Progenitor cell of endocrine pancreas (in vitro differentiated cells): ENCODE measurements around the gene RAMAC. TPM values are rescaled to one million over a fixed set of nuclear protein-coding genes. Genes with fewer than 3 reads are reported as not detected.
A peak's percentile ranks its signal among the peaks of the same experiment; 100 is the strongest.

ENCODE experiments used
- DNase-seq: peaks from one replicate; pipeline ENCODE4 v3.0.0; 2021; ENCODE audit warnings: low spot score; ENCODE audit not compliant: unreplicated experiment
- H3K27ac Mint-ChIP-seq: 2 replicates; pipeline ENCODE4 v1.8.0; 2021; ENCODE audit warnings: mild to moderate bottlenecking, moderate library complexity, mixed read lengths
- H3K27me3 Mint-ChIP-seq: 2 replicates; pipeline ENCODE4 v1.8.0; 2021; ENCODE audit warnings: mixed read lengths
- H3K36me3 Mint-ChIP-seq: 2 replicates; pipeline ENCODE4 v1.8.0; 2022; ENCODE audit warnings: mixed read lengths; ENCODE audit not compliant: insufficient read depth
- H3K4me1 Mint-ChIP-seq: 2 replicates; pipeline ENCODE4 v1.8.0; 2021; ENCODE audit warnings: low read depth, mixed read lengths
- H3K4me3 Mint-ChIP-seq: 2 replicates; pipeline ENCODE4 v1.8.0; 2021; ENCODE audit warnings: low read depth, mild to moderate bottlenecking, moderate library complexity, mixed read lengths
- H3K9me3 Mint-ChIP-seq: 2 replicates; pipeline ENCODE4 v1.8.0; 2021; ENCODE audit warnings: low read depth, mixed read lengths
- total RNA-seq: library from RNA; stranded (reverse); gene quantifications from 2 replicates; pipeline ENCODE4 v1.2.1, GENCODE V29; 2021
- TF ChIP-seq, protein P1 (sequence below): fragments of 200-600 bp; sonication (generic); IDR thresholded peaks from one replicate; pipeline ENCODE4 v1.5.0; 2021; ENCODE audit warnings: antibody characterized with exemption, mild to moderate bottlenecking; ENCODE audit not compliant: unreplicated experiment

The RAMAC gene
- total RNA-seq, 1 donor from 2014 or later: 32.8 TPM

DNA sequence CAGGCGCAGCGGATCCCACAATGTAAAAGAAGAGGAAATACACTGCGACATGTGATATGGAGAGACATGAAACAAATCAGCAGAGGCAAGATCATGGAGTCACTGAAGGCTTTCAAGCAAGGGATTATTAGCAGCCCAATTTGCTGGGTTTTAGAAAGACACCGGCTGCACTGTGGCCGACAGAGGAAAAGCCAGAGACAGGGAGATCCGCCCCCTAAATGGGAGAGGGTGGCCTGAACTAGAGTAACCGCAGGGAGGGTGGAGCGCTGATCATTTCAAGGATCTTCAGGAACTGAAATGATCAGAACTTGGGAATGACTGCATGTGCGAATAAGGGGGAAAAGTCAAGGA, 26.0 kb downstream of the RAMAC start:
- peak overlapping the region; percentile 98 for H3K4me3 Mint-ChIP-seq
- H3K27me3 Mint-ChIP-seq: no peaks in the 10 kb centered on the region
- peaks cover 22% of the 10 kb centered on the region for H3K4me1 Mint-ChIP-seq
- peaks cover 25% of the 10 kb centered on the region for H3K36me3 Mint-ChIP-seq
- peaks cover 13% of the 10 kb centered on the region for H3K9me3 Mint-ChIP-seq
- TF ChIP-seq, protein P1, sequence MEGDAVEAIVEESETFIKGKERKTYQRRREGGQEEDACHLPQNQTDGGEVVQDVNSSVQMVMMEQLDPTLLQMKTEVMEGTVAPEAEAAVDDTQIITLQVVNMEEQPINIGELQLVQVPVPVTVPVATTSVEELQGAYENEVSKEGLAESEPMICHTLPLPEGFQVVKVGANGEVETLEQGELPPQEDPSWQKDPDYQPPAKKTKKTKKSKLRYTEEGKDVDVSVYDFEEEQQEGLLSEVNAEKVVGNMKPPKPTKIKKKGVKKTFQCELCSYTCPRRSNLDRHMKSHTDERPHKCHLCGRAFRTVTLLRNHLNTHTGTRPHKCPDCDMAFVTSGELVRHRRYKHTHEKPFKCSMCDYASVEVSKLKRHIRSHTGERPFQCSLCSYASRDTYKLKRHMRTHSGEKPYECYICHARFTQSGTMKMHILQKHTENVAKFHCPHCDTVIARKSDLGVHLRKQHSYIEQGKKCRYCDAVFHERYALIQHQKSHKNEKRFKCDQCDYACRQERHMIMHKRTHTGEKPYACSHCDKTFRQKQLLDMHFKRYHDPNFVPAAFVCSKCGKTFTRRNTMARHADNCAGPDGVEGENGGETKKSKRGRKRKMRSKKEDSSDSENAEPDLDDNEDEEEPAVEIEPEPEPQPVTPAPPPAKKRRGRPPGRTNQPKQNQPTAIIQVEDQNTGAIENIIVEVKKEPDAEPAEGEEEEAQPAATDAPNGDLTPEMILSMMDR: no peak
- peak overlapping the region; percentile 97 for H3K27ac Mint-ChIP-seq
- no peak for DNase-seq

DNA sequence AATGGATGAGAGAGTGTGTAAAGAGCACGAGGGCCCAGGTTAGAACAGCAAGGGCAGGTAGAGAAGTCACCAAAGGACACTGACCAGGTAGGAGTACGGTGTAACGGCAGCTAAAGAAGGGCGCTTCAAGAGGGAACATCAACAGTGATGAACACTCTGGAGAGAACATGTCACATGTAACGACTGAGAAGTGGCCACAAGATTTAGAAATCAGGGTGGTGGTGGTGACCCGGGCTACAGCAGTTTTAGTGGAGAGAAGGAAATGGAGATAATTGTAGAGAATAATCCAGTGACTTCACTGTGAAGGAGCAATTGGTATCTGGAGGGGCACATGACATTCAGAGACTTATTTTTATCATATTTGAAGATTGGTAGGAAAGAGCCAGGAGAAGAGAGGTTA, 26.6 kb downstream of the RAMAC start:
- H3K9me3 Mint-ChIP-seq: peaks cover 13% of the 10 kb centered on the region
- H3K36me3 Mint-ChIP-seq: peaks cover 24% of the 10 kb centered on the region
- peak overlapping the region; percentile 98 for H3K4me3 Mint-ChIP-seq
- H3K27me3 Mint-ChIP-seq: no peaks in the 10 kb centered on the region
- DNase-seq: no peak
- H3K4me1 Mint-ChIP-seq: peaks cover 22% of the 10 kb centered on the region
- H3K27ac Mint-ChIP-seq: peak overlapping the region; percentile 13
- TF ChIP-seq, protein P1: no peak

DNA sequence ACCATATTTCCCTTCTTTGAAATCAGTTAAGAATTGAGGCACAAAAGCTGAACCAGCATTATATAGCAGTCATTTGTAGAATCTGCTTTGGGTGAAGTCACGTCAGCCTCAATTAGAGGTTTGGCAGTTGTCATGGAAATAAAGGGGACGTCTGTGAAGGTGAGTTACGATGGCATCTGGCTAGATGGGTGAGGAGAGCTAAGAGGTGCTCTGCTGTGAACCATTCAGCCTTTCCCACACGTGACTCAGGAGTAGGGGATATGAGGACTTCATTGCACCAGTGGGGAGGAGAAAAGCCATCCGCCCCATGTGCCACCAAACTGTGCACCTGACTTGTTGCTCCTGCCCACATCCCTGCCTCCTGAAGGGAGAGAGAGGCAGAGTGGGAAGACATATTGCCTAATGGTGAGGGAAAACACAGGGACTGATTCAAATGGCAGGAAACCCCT, 28.2 kb downstream of the RAMAC start:
- Mint-ChIP-seq H3K4me3 (no peak overlapping the region), H3K27me3 (no peaks in the 10 kb centered on the region), H3K9me3 (peaks cover 13% of the 10 kb centered on the region), H3K27ac (no peak overlapping the region), H3K4me1 (peaks cover 22% of the 10 kb centered on the region), H3K36me3 (peaks cover 22% of the 10 kb centered on the region)
- TF ChIP-seq, protein P1: no peak
- DNase-seq: no peak

DNA sequence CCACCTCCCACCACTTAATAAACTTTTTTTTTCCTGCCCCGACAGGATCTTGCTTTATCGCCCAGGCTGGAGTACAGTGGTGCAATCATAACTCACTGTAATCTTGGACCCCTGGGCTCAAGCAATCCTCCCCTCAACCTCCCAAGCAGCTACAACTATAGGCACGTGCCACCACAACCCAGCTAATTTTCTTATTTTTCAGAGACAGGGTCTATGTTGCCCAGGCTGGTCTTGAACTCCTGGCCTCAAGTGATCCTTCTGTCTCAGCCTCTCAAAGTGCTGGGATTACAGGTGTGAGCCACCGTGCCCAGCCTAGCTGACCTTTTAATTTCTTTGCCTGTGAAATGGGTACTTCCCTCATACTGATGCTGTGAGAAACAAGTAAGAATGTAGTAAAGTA, 29.4 kb downstream of the RAMAC start:
- Mint-ChIP-seq H3K36me3 (peaks cover 17% of the 10 kb centered on the region), H3K9me3 (peaks cover 13% of the 10 kb centered on the region), H3K27ac (no peak overlapping the region), H3K4me1 (peaks cover 20% of the 10 kb centered on the region), H3K4me3 (no peak overlapping the region), H3K27me3 (no peaks in the 10 kb centered on the region)
- TF ChIP-seq, protein P1: no peak
- no peak for DNase-seq

DNA sequence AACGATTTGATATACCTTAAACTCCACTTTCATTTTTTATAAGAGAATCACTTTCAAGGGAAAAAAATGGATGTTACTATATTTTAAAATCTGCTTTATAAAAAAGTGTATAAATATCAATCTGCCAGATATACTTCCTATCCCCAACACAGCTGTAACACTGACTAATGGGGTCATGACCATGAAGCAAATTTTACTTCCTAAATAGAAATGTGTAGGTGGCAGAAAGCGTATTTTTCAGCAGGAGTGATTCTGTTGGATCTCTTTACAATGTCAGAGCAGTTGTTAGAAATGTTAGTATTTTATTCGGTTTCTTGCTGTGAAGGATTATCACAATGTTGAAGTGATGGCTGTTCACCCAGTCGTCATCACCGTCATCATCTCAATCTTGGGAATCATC, 30.9 kb downstream of the RAMAC start:
- Mint-ChIP-seq H3K4me1 (peaks cover 12% of the 10 kb centered on the region), H3K9me3 (peaks cover 11% of the 10 kb centered on the region), H3K27ac (peak overlapping the region; percentile 52), H3K27me3 (no peaks in the 10 kb centered on the region), H3K4me3 (no peak overlapping the region), H3K36me3 (peaks cover 18% of the 10 kb centered on the region)
- TF ChIP-seq, protein P1: no peak
- no peak for DNase-seq
